Prostate gland (tissue), 2 donors: ENCODE measurements around the gene CCDC201. TPM values are rescaled to one million over a fixed set of nuclear protein-coding genes. Genes with fewer than 3 reads are reported as not detected.

Source experiments
- DNase-seq: peaks from one replicate; pipeline ENCODE4 v3.0.0-alpha.2; 2019; ENCODE audit warnings: low spot score
- H3K27ac ChIP-seq, 2 donors: fragments of 200-600 bp; sonication (generic); 2 replicates each; pipeline ENCODE4 v1.5.1; 2017 to 2019
- H3K27me3 ChIP-seq: fragments of 200-600 bp; sonication (generic); replicated peaks from 2 replicates; pipeline ENCODE4 v1.5.1; 2019; ENCODE audit not compliant: insufficient read depth
- H3K36me3 ChIP-seq, 2 donors: fragments of 200-600 bp; sonication (generic); 1 replicate in 1 of 2; 2 replicates in 1 of 2; pipeline versions ENCODE4 v1.5.1 to v1.8.1; 2017 to 2019
- H3K4me1 ChIP-seq: fragments of 200-600 bp; sonication (generic); replicated peaks from 2 replicates; pipeline ENCODE4 v1.5.1; 2019
- H3K4me3 ChIP-seq, 2 donors: fragments of 200-600 bp; sonication (generic); 2 replicates each; pipeline ENCODE4 v1.5.1; 2017 to 2019
- H3K9me3 ChIP-seq: fragments of 200-600 bp; sonication (generic); 2 replicates; pipeline ENCODE4 v1.5.1; 2017
- CTCF ChIP-seq, 4 experiments: fragments of 200-600 bp in 2 of 4; fragments of 450-650 bp in 2 of 4; sonication (generic) in 2 of 4; IDR thresholded peaks; 1 replicate in 3 of 4; 2 replicates in 1 of 4; pipeline ENCODE4 v1.5.1; 2016 to 2019; ENCODE audit warnings: antibody characterized with exemption in 4 of 4, mild to moderate bottlenecking in 2 of 4, moderate library complexity in 2 of 4
- POLR2A ChIP-seq: fragments of 450-650 bp; IDR thresholded peaks from one replicate; pipeline ENCODE4 v1.6.1; 2016; ENCODE audit warnings: antibody characterized with exemption, mild to moderate bottlenecking
- POLR2AphosphoS5 ChIP-seq: sonication (generic); formaldehyde crosslinking; IDR thresholded peaks from one replicate; pipeline ENCODE4 v1.6.1; 2017; ENCODE audit warnings: antibody characterized with exemption
- WGBS: methylation state at CpG from one replicate; pipeline ENCODE4 v1.1.5; 2018; 5-methylcytosine and 5-hydroxymethylcytosine counted together
- intact Hi-C: fragments of 100-400 bp; cut with DNase I; formaldehyde crosslinking; loops from one replicate; pipeline ENCODE4 v1.14.2; 2022
- total RNA-seq, 2 donors: library from RNA; depleted of rRNA; stranded (reverse); fragments of >200 nt; gene quantifications; one replicate each; pipeline ENCODE4 v1.1.0, GENCODE V29; 2016

CCDC201 gene
- total RNA-seq, 2 donors from 2014 or later = not detected

- WGBS = 87% methylated on average over 3 of the region's 3 CpGs
- intact Hi-C loops = loop anchor here (5.0 kb wide), 1 partner anchor 1337 kb away; no protein-coding TSS in a partner anchor
- DNase-seq = no peak
- no peaks in the 10 kb centered on the region for H3K9me3 ChIP-seq
- no peak for TF ChIP-seq POLR2AphosphoS5
- no peak for TF ChIP-seq POLR2A
- no peak for TF ChIP-seq CTCF (IDR thresholded peaks at IDR 0.05)
- H3K4me3 ChIP-seq = no peak overlapping the region
- no peak overlapping the region for H3K27ac ChIP-seq
- no peaks in the 10 kb centered on the region for H3K4me1 ChIP-seq
- no peaks in the 10 kb centered on the region for H3K27me3 ChIP-seq
- no peaks in the 10 kb centered on the region for H3K36me3 ChIP-seq
Observed at GRCh38 chr7:45915606-45916005, 42.7 kb upstream of the CCDC201 start.

- DNase-seq = no peak
- no peaks in the 10 kb centered on the region for H3K27me3 ChIP-seq
- H3K27ac ChIP-seq = no peak overlapping the region
- no peaks in the 10 kb centered on the region for H3K9me3 ChIP-seq
- WGBS = 91% methylated on average over 12 of the region's 12 CpGs
- H3K4me1 ChIP-seq = no peaks in the 10 kb centered on the region
- H3K4me3 ChIP-seq = no peak overlapping the region
- TF ChIP-seq POLR2AphosphoS5 (no peak), CTCF (IDR thresholded peaks at IDR 0.05) (no peak), POLR2A (no peak)
- intact Hi-C loops = loop anchor here (5.0 kb wide), 1 partner anchor 1337 kb away; no protein-coding TSS in a partner anchor
- no peaks in the 10 kb centered on the region for H3K36me3 ChIP-seq
Observed at GRCh38 chr7:45914911-45915310, 42.0 kb upstream of the CCDC201 start.

- no peaks in the 10 kb centered on the region for H3K27me3 ChIP-seq
- no peak overlapping the region for H3K27ac ChIP-seq
- intact Hi-C loops = no loop called here
- no peak for DNase-seq
- no peaks in the 10 kb centered on the region for H3K36me3 ChIP-seq
- WGBS = 91% methylated on average over 7 of the region's 7 CpGs
- H3K4me3 ChIP-seq = no peak overlapping the region
- TF ChIP-seq CTCF (IDR thresholded peaks at IDR 0.05) (no peak), POLR2A (no peak), POLR2AphosphoS5 (no peak)
- no peaks in the 10 kb centered on the region for H3K9me3 ChIP-seq
- no peaks in the 10 kb centered on the region for H3K4me1 ChIP-seq
Observed at GRCh38 chr7:45912972-45913371, 40.1 kb upstream of the CCDC201 start.

GRCh38 chr7:45911311-45911710 is 38.4 kb upstream of the CCDC201 start:
- Histone ChIP-seq H3K9me3 (no peaks in the 10 kb centered on the region), H3K4me1 (no peaks in the 10 kb centered on the region), H3K27ac (no peak overlapping the region), H3K4me3 (no peak overlapping the region), H3K27me3 (no peaks in the 10 kb centered on the region), H3K36me3 (no peaks in the 10 kb centered on the region)
- no peak for DNase-seq
- TF ChIP-seq CTCF (IDR thresholded peaks at IDR 0.05) (no peak), POLR2A (no peak), POLR2AphosphoS5 (no peak)
- WGBS = 93% methylated on average over 9 of the region's 9 CpGs
- intact Hi-C loops = no loop called here

GRCh38 chr7:45910855-45911254 is 38.0 kb upstream of the CCDC201 start:
- intact Hi-C loops = no loop called here
- no peak for DNase-seq
- TF ChIP-seq POLR2A = no peak
- no peak for TF ChIP-seq POLR2AphosphoS5
- TF ChIP-seq CTCF (IDR thresholded peaks at IDR 0.05) = no peak
- Histone ChIP-seq H3K27ac (no peak overlapping the region), H3K27me3 (no peaks in the 10 kb centered on the region), H3K9me3 (no peaks in the 10 kb centered on the region), H3K36me3 (no peaks in the 10 kb centered on the region), H3K4me1 (no peaks in the 10 kb centered on the region), H3K4me3 (no peak overlapping the region)
- 92% methylated on average over 3 of the region's 3 CpGs for WGBS
